UCSD-AML1 (cell line): ENCODE data around the gene HINT1.

ENCODE experiments used
- DNase-seq: peaks from one replicate; lab custom pipeline; 2025; ENCODE audit not compliant: unreplicated experiment; lab: John Stamatoyannopoulos, UW

HINT1 gene

DNA sequence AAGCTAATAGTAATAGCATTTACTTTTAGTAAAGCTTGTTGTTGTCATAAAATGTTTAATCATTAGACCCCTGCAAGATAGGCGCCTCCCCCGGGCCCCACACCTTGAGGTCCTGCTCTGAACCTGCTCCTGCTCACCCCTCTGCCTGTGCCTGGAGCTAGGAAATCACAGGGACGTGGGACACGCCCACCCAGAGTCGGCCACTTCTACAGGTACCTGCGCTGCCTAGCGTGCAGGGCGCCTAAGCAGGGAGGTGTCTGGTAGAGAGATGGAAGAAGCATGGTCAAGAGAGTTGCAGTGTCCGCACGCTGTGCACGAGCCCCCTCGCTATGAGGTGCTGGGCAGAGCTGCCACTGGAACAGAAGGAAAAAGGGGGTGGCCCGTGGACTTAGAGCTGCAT, 52.6 kb downstream of the HINT1 start:
- DNase-seq = no peak

- no peak for DNase-seq
Measured at GRCh38 chr5:131110256-131110594, 54.8 kb downstream of the HINT1 start.

- no peak for DNase-seq
Measured at GRCh38 chr5:131109540-131110255, 55.4 kb downstream of the HINT1 start.
